Activated T-helper 2 cell treated with anti-CD3 and anti-CD28 coated beads, Interferon-gamma antibody, Interleukin-2, Interleukin-4, amounts not matched to agents 10 μg/mL and 5 μg/mL and 100 μg/mL, durations not matched to agents 14 hours and 24 hours and 36 hours (primary cell): ENCODE measurements around the gene CAPN13. TPM values are rescaled to one million over a fixed set of nuclear protein-coding genes. Genes with fewer than 3 reads are reported as not detected.

ENCODE experiments used
- DNase-seq: peaks from one replicate; pipeline ENCODE4 v3.0.0; 2021; ENCODE audit warnings: low spot score
- H3K27ac Mint-ChIP-seq: one replicate; pipeline ENCODE4 v1.8.0; 2021; ENCODE audit warnings: mixed read lengths
- H3K27me3 Mint-ChIP-seq: one replicate; pipeline ENCODE4 v1.8.0; 2021; ENCODE audit warnings: low read depth, mixed read lengths
- H3K36me3 Mint-ChIP-seq: one replicate; pipeline ENCODE4 v1.8.0; 2021; ENCODE audit warnings: low read depth, mixed read lengths
- H3K4me1 Mint-ChIP-seq: one replicate; pipeline ENCODE4 v1.8.0; 2021; ENCODE audit warnings: low read depth, mixed read lengths
- H3K4me3 Mint-ChIP-seq: one replicate; pipeline ENCODE4 v1.8.0; 2021; ENCODE audit warnings: low read depth, mild to moderate bottlenecking, moderate library complexity, mixed read lengths
- H3K9me3 Mint-ChIP-seq: one replicate; pipeline ENCODE4 v1.8.0; 2021; ENCODE audit warnings: mixed read lengths
- intact Hi-C: fragments of 100-400 bp; cut with micrococcal nuclease; formaldehyde crosslinking; loops from one replicate; pipeline ENCODE4 v1.15.1; 2023
- total RNA-seq: library from RNA; stranded (reverse); gene quantifications from 2 replicates; pipeline ENCODE4 v1.2.3, GENCODE V29; 2022

The CAPN13 gene
- total RNA-seq, 1 donor from 2014 or later: not detected

DNA sequence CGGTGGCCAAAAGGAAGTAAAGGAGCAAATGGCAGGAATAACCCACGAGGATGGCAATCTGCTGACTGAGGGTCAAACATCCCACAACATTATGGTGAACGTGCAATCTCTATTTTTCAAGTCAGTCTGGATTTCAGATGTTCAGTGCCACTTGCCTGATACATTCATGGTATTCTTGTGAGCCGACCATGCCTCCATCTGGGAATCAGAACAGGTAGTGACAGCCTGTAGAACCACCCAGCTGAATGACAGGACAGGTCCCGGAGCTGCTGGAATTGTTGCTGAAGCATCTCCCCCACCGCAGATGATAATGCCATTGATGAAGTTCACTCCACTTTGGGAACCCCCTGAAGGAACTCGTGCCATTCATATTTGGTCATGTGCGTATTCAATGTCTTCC lies 123.2 kb downstream of the CAPN13 start:
- H3K27me3 Mint-ChIP-seq: peaks cover 1% of the 10 kb centered on the region
- no peak for DNase-seq
- intact Hi-C loops: no loop called here
- H3K4me3 Mint-ChIP-seq: no peak overlapping the region
- H3K27ac Mint-ChIP-seq: no peak overlapping the region
- H3K4me1 Mint-ChIP-seq: no peaks in the 10 kb centered on the region
- no peaks in the 10 kb centered on the region for H3K36me3 Mint-ChIP-seq
- H3K9me3 Mint-ChIP-seq: no peaks in the 10 kb centered on the region

DNA sequence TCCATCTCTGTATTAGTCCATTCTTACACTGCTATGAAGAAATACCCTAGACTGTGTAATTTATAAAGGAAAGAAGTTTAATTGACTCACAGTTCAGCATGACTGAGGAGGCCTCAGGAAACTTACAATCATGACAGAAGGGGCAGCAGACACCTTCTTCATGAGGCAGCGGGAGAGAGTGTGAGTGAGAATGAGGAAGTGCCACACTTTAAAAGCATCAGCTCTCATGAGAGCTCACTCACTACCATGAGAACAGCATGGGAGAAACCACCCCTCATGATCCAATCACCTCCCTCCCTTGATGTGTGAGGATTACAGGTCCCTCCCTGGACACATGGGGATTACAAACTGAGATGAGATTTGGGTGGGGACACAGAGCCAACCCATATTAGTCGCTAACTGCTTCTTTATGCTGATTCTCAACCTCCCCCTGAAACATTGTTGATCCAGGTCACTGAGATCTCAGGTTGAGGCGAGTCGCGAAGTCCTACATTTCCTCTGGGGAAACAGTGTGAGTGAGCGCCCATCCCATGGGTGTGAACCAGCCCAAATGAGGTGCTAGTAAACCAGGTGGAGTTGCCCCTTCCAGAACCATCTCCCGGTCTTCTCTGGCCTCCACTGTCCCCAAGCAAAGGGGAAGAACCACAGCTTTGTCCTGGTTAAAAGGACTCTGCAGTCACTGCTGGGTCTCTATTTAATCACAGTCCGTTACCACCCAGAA lies 123.8 kb downstream of the CAPN13 start:
- Mint-ChIP-seq H3K27ac (no peak overlapping the region), H3K4me3 (no peak overlapping the region), H3K9me3 (no peaks in the 10 kb centered on the region), H3K4me1 (no peaks in the 10 kb centered on the region), H3K27me3 (peaks cover 1% of the 10 kb centered on the region), H3K36me3 (no peaks in the 10 kb centered on the region)
- DNase-seq: no peak
- intact Hi-C loops: no loop called here

GRCh38 chr2:30681022-30681421 lies 126.2 kb downstream of the CAPN13 start:
- no peaks in the 10 kb centered on the region for H3K36me3 Mint-ChIP-seq
- no peak overlapping the region for H3K27ac Mint-ChIP-seq
- no peak overlapping the region for H3K4me3 Mint-ChIP-seq
- H3K9me3 Mint-ChIP-seq: no peaks in the 10 kb centered on the region
- intact Hi-C loops: no loop called here
- H3K4me1 Mint-ChIP-seq: no peaks in the 10 kb centered on the region
- H3K27me3 Mint-ChIP-seq: peaks cover 1% of the 10 kb centered on the region
- no peak for DNase-seq

DNA sequence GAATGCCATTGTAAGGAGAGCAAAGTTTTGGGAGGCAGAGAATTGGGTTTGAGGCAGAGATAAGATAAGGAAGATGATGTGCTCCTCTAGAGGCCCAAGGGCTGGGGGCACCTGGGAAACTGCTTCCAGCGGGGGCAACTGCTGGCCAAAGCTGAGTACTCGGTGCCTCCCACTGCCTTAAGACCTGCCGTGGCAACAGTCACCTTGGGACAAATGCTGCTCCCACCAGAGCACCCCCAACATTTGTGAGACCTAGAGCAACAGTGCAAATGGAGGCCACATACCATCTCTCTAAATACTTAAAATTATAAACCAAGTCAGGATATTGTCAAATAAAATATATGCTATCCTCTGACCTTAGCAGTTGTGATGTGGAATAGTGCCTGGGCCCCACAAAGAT lies 127.1 kb downstream of the CAPN13 start:
- no peaks in the 10 kb centered on the region for H3K4me1 Mint-ChIP-seq
- intact Hi-C loops: no loop called here
- no peak overlapping the region for H3K27ac Mint-ChIP-seq

DNA sequence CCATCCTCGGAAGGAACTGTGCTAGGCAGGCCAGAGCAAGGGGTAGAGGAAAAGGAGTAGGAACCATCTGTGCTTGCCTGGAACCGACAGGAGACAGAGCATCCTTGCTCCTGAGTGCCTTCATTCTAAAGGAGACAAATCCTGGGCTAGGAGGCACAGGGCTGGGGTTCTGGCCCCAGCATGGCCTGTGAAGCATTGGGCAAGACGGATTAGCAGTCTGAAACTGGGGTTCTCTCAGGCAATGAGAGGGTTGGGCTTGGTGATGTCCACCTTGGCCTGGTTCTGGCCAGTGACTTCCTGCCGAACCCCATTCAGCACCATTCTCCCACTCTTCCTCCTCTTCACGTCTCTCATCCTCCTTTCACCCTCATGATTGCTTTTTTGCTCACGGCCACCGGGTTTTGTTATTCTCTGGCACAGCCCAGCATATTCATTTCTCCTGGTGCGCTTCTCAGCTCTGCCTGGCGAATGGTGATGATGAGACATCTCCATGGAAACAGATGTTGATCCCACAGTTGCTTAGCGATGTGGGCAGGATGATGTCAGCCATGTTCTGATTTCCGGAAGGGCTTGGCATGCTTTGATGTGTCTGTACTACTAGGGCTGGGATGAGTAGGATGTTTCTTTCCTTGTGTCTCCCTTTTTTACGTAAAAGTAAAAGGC lies 127.7 kb downstream of the CAPN13 start:
- intact Hi-C loops: no loop called here
- no peaks in the 10 kb centered on the region for H3K9me3 Mint-ChIP-seq
- H3K4me3 Mint-ChIP-seq: no peak overlapping the region
- DNase-seq: no peak
- H3K36me3 Mint-ChIP-seq: no peaks in the 10 kb centered on the region
- H3K27me3 Mint-ChIP-seq: peaks cover 4% of the 10 kb centered on the region
- H3K27ac Mint-ChIP-seq: no peak overlapping the region
- no peaks in the 10 kb centered on the region for H3K4me1 Mint-ChIP-seq

More for the DNA sequence above, 127.1 kb downstream of the CAPN13 start:
- peaks cover 1% of the 10 kb centered on the region for H3K27me3 Mint-ChIP-seq
- H3K4me3 Mint-ChIP-seq: no peak overlapping the region
- no peaks in the 10 kb centered on the region for H3K9me3 Mint-ChIP-seq
- H3K36me3 Mint-ChIP-seq: no peaks in the 10 kb centered on the region
- no peak for DNase-seq

DNA sequence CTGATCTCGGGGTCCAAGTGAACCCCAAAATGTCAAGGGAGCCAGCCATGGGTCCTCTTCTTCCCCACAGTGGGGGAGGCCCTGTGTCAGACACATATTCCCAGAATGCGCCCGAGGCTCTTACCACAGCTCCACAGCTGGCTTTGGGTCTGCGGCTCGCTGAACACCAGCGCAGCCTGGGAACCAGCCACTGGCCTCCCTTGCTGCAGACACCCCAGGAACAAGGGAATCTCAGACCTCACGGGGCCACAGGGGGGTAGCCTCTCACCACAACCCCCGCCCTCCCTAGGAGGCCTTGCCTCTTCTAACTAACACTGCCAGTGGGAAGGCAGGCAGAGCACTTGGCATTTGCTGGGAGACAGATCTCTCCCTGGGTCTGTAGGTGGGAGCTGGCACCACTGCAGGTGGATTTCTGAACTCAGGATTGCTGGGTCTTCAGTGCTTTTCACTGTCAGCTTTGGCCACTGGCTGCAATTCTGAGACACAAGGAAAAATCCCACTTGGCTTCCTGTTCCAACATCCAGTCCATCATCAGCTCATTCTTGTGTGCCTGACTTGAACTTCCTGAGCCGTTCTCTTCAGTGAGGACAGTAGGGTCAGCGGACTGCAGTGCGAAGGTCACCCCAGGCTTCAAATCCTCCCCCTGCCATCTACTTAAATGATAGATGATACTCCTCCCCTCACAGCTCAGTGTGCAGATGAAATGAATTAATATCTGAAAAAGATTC lies 128.7 kb downstream of the CAPN13 start:
- intact Hi-C loops: no loop called here
- H3K27me3 Mint-ChIP-seq: peaks cover 8% of the 10 kb centered on the region
- H3K4me1 Mint-ChIP-seq: no peaks in the 10 kb centered on the region
- H3K9me3 Mint-ChIP-seq: no peaks in the 10 kb centered on the region
- no peak overlapping the region for H3K4me3 Mint-ChIP-seq
- DNase-seq: no peak
- H3K27ac Mint-ChIP-seq: no peak overlapping the region
- no peaks in the 10 kb centered on the region for H3K36me3 Mint-ChIP-seq

DNA sequence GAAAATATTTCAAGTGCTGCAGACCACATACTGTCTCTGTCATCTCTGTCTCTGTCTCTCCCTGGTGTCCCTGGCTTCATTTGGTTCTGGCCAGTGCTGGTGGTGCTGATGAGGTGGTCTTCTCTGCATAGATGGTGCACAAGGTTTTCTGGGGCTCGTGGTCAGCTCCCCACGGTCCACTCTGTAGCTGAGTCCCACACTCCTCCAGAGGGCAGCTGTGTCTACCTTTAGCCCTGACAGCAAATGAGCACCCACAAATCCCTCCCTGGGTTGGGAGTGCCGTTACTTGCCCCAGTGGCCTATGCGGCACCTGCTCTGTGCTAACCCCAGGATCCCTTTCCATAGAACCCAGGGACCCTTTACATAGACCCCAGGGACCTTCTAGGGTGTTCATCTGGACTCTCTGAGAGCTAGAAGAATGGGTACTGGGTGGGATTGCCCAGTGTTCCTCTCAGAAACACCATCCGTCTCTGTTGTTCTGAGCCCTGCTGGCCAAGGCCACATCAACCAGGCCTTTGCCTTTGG lies 129.3 kb downstream of the CAPN13 start:
- peaks cover 14% of the 10 kb centered on the region for H3K27me3 Mint-ChIP-seq
- intact Hi-C loops: no loop called here
- no peak for DNase-seq
- H3K4me3 Mint-ChIP-seq: no peak overlapping the region
- H3K9me3 Mint-ChIP-seq: no peaks in the 10 kb centered on the region
- H3K27ac Mint-ChIP-seq: no peak overlapping the region
- no peaks in the 10 kb centered on the region for H3K4me1 Mint-ChIP-seq
- no peaks in the 10 kb centered on the region for H3K36me3 Mint-ChIP-seq

DNA sequence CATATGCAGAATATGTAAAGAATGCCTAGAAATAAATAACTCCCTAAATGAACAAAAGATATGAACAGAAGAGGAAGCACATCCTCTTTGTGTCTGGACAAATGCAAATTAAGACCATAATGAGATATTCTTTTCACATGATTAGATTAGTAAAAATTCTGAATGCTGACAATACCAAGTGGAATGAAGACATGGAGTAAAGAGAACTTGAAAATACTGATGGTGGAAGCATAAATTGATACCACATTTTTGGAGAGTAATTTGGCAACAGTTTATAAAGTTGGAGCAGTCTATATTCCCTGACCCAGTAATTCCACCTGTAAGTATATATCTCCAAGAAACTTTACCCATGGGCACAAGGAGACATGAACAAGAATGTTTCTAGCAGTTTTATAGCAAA lies 130.0 kb downstream of the CAPN13 start:
- no peak overlapping the region for H3K27ac Mint-ChIP-seq
- no peaks in the 10 kb centered on the region for H3K4me1 Mint-ChIP-seq
- H3K27me3 Mint-ChIP-seq: peaks cover 16% of the 10 kb centered on the region
- H3K9me3 Mint-ChIP-seq: no peaks in the 10 kb centered on the region
- no peak for DNase-seq
- intact Hi-C loops: no loop called here
- no peaks in the 10 kb centered on the region for H3K36me3 Mint-ChIP-seq
- H3K4me3 Mint-ChIP-seq: no peak overlapping the region

- Mint-ChIP-seq H3K27ac (no peak overlapping the region), H3K36me3 (no peaks in the 10 kb centered on the region), H3K27me3 (peaks cover 15% of the 10 kb centered on the region), H3K9me3 (peaks cover under 1% of the 10 kb centered on the region), H3K4me1 (no peaks in the 10 kb centered on the region), H3K4me3 (no peak overlapping the region)
- DNase-seq: no peak
- intact Hi-C loops: no loop called here
These were observed 131.5 kb downstream of the CAPN13 start for GRCh38 chr2:30675758-30676157.

- peaks cover 15% of the 10 kb centered on the region for H3K27me3 Mint-ChIP-seq
- H3K9me3 Mint-ChIP-seq: peaks cover 22% of the 10 kb centered on the region
- no peaks in the 10 kb centered on the region for H3K4me1 Mint-ChIP-seq
- H3K4me3 Mint-ChIP-seq: no peak overlapping the region
- H3K36me3 Mint-ChIP-seq: no peaks in the 10 kb centered on the region
- no peak for DNase-seq
- no peak overlapping the region for H3K27ac Mint-ChIP-seq
- intact Hi-C loops: no loop called here
These were observed 134.1 kb downstream of the CAPN13 start for GRCh38 chr2:30673127-30673526.
